Peyer's patch (tissue), 4 donors: ENCODE data around the gene FASTK.

Experiments
- CTCF ChIP-seq, 6 experiments: fragments of 450-650 bp in 4 of 6; fragments of 200-600 bp in 2 of 6; sonication (generic) in 1 of 6; IDR thresholded peaks; one replicate each; pipeline ENCODE4 v1.5.1; 2017 to 2019; ENCODE audit warnings: antibody characterized with exemption in 6 of 6, mild to moderate bottlenecking in 3 of 6, moderate library complexity in 1 of 6
- POLR2A ChIP-seq, 2 donors: fragments of 450-650 bp; IDR thresholded peaks; one replicate each; pipeline ENCODE4 v1.5.1; 2017; ENCODE audit warnings: antibody characterized with exemption in 2 of 2, mild to moderate bottlenecking in 2 of 2, moderate library complexity in 2 of 2

- no peak for TF ChIP-seq CTCF (IDR thresholded peaks at IDR 0.05)
- TF ChIP-seq POLR2A (IDR thresholded peaks at IDR 0.05), result no peak
Measured at GRCh38 chr7:151117565-151117964, 37.0 kb upstream of the FASTK start.
